Left ventricle myocardium inferior (tissue), 1 donor: Measurements from ENCODE around the gene DCUN1D1. TPM values are rescaled to one million over a fixed set of nuclear protein-coding genes. Genes with fewer than 3 reads are reported as not detected.

Experiments
- DNase-seq: peaks from one replicate; pipeline ENCODE4 v3.0.0-alpha.2; 2020
- H3K27ac ChIP-seq: fragments of 200-600 bp; replicated peaks from 2 replicates; pipeline ENCODE4 v1.8.0; 2021
- H3K27me3 ChIP-seq: fragments of 200-600 bp; 2 replicates; pipeline ENCODE4 v1.8.0; 2021; ENCODE audit warnings: low read depth
- H3K36me3 ChIP-seq: fragments of 200-600 bp; 2 replicates; pipeline ENCODE4 v1.8.0; 2021
- H3K4me1 ChIP-seq: fragments of 200-600 bp; 2 replicates; pipeline ENCODE4 v1.8.0; 2021
- H3K4me3 ChIP-seq: fragments of 200-600 bp; 2 replicates; pipeline ENCODE4 v1.8.0; 2021; ENCODE audit warnings: mild to moderate bottlenecking, moderate library complexity
- H3K9me3 ChIP-seq: fragments of 200-600 bp; replicated peaks from 2 replicates; pipeline ENCODE4 v1.8.0; 2021
- CTCF ChIP-seq: fragments of 200-600 bp; IDR thresholded peaks from 2 replicates; pipeline ENCODE4 v1.8.0; 2021; ENCODE audit warnings: antibody characterized with exemption, mild to moderate bottlenecking, borderline replicate concordance
- intact Hi-C: fragments of 100-400 bp; cut with micrococcal nuclease; formaldehyde crosslinking; loops from one replicate; pipeline ENCODE4 v1.11.0; 2022
- long read RNA-seq: library from polyadenylated mRNA; unstranded; transcript quantifications from one replicate; pipeline ENCODE4 v2.0.0, GENCODE V29; 2021
- total RNA-seq: library from RNA; stranded (reverse); fragmentation: NEBNext Ultra II Directional; extraction: Animal tissue kit (Norgen Biotek cat#: 25700); gene quantifications from one replicate; pipeline ENCODE4 v1.2.1, GENCODE V29; 2021
- donor health status: DM: no; HTN: yes; CAD: no; lungs with severe emphysema.

Gene DCUN1D1
- total RNA-seq, result 31.7 TPM
- long read RNA-seq, full-length matches to known transcripts, result 22 of 32 reads
- long read RNA-seq, partial matches to known transcripts, result 6 of 32 reads
- long read RNA-seq, other reads (novel, unspliced or antisense), result 4 of 32 reads

GRCh38 chr3:182980204-182981037, at the start of gene DCUN1D1:
Gene DCUN1D1 (minus strand): TSS chr3:182980538. CDS start chr3:182980489, 49 bp downstream.
- intact Hi-C loops, result no loop called here
- Histone ChIP-seq H3K27me3 (no peaks in the 10 kb centered on the region), H3K9me3 (no peaks in the 10 kb centered on the region), H3K4me3 (peak within 1 kb of the TSS; percentile 99), H3K4me1 (peaks cover 27% of the 10 kb centered on the region), H3K27ac (peak within 1 kb of the TSS; percentile 88), H3K36me3 (no peaks in the 10 kb centered on the region)
- DNase-seq, result peak; percentile 93
- TF ChIP-seq CTCF, result no peak

GRCh38 chr3:183028416-183028815, 48.1 kb upstream of the DCUN1D1 start:
- intact Hi-C loops, result no loop called here
- no peak overlapping the region for H3K4me3 ChIP-seq
- H3K4me1 ChIP-seq, result no peaks in the 10 kb centered on the region
- H3K27me3 ChIP-seq, result no peaks in the 10 kb centered on the region
- H3K36me3 ChIP-seq, result peaks cover 71% of the 10 kb centered on the region
- TF ChIP-seq CTCF, result no peak
- H3K27ac ChIP-seq, result no peak overlapping the region
- peaks cover 6% of the 10 kb centered on the region for H3K9me3 ChIP-seq
- DNase-seq, result no peak

- Histone ChIP-seq H3K4me1 (no peaks in the 10 kb centered on the region), H3K27me3 (no peaks in the 10 kb centered on the region), H3K27ac (no peak overlapping the region), H3K36me3 (peaks cover 63% of the 10 kb centered on the region), H3K4me3 (no peak overlapping the region), H3K9me3 (peaks cover 6% of the 10 kb centered on the region)
- intact Hi-C loops, result no loop called here
- no peak for DNase-seq
- TF ChIP-seq CTCF, result no peak
These were observed 46.9 kb upstream of the DCUN1D1 start for GRCh38 chr3:183027276-183027675.

GRCh38 chr3:183022936-183023516, 42.7 kb upstream of the DCUN1D1 start:
- no peaks in the 10 kb centered on the region for H3K27me3 ChIP-seq
- H3K36me3 ChIP-seq, result peaks cover 70% of the 10 kb centered on the region
- no peak overlapping the region for H3K4me3 ChIP-seq
- no peak for TF ChIP-seq CTCF
- H3K4me1 ChIP-seq, result no peaks in the 10 kb centered on the region
- intact Hi-C loops, result no loop called here
- DNase-seq, result no peak
- no peak overlapping the region for H3K27ac ChIP-seq
- H3K9me3 ChIP-seq, result peaks cover 1% of the 10 kb centered on the region

- no peaks in the 10 kb centered on the region for H3K9me3 ChIP-seq
- no peak overlapping the region for H3K4me3 ChIP-seq
- intact Hi-C loops, result no loop called here
- no peak for TF ChIP-seq CTCF
- H3K36me3 ChIP-seq, result peaks cover 75% of the 10 kb centered on the region
- DNase-seq, result no peak
- no peaks in the 10 kb centered on the region for H3K27me3 ChIP-seq
- H3K4me1 ChIP-seq, result no peaks in the 10 kb centered on the region
- H3K27ac ChIP-seq, result no peak overlapping the region
These were observed 38.3 kb upstream of the DCUN1D1 start for GRCh38 chr3:183018421-183019192.
